IPS-NIHi7 (cell line): ENCODE results near the gene USP49.
A peak's percentile ranks its signal among the peaks of the same experiment; 100 is the strongest.
"Not testable (repeated sequence)": the region's sequence is repeated elsewhere in the genome, so short reads cannot be mapped to it uniquely, and the experiment has no call there.

Experiments
- DNase-seq: peaks from one replicate; pipeline ENCODE4 v3.0.0; 2012; ENCODE audit warnings: mixed read lengths; ENCODE audit errors: extremely low spot score

Gene USP49

GRCh38 chr6:41813469-41813868, 81.7 kb downstream of the USP49 start:
- DNase-seq: no peak

GRCh38 chr6:41811946-41812345, 83.2 kb downstream of the USP49 start:
- DNase-seq: not testable (repeated sequence)

DNA sequence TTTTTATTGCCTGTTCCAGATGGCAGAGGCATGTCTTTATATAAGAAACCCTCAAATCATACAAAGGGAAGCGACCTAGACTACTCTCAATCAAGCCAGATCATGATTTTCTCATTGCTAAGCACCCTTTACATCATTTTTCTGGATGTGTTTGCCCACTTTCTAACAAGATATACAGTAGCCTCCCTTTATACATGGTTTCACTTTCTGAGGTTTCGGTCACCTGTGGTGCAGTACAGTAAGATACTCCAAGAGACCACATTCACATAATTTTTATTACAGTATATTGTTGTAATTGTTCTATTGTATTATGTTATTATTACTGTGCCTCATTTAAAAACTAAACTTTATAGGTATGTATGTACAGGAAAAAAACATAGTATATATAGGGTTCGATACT, 84.1 kb downstream of the USP49 start:
- no peak for DNase-seq

- no peak for DNase-seq
Observed at GRCh38 chr6:41805830-41806774, 89.1 kb downstream of the USP49 start.

DNA sequence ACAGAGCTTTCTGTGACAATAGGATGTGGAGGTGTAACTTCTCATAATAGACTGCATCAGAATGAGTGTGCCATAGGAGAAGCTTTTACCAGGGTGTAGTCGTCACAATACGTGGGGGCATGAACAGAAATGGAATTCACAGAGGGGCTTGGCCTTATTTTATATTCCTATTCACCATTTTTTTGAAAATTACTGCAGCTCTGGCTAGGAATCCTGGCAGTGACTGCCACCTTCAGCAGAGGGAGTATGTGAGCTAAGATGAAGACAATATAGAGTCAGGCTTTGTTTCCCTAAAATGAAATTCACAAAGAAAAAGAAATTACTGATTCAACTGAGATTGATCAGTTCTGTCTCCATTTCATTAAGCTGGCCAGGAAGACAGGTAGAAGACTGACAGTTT, 93.8 kb downstream of the USP49 start:
- no peak for DNase-seq

GRCh38 chr6:41799559-41799911, 95.6 kb downstream of the USP49 start:
- no peak for DNase-seq

GRCh38 chr6:41798901-41799558, 96.1 kb downstream of the USP49 start:
- DNase-seq: no peak

DNA sequence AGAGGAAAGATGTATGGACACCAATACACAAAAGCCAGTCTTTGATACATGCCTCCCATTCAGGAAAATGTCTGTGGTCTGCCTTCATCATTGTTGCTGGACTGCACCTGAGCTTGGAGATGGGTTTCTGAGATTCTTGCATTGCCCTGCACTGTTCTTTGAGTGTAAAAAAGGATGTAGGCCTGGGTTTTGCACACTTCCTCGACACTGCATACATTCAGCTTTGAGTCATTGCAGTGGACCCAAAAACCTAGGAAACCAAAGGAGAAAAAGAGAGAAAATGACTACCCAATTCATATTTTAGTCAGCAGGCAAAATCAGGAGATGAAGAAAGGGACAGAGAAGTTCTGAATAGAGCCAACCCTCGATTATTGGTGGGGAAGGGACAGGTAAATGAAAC, 98.7 kb downstream of the USP49 start:
- DNase-seq: no peak

GRCh38 chr6:41791984-41792383, 103.2 kb downstream of the USP49 start:
- no peak for DNase-seq

GRCh38 chr6:41791305-41791704, 103.9 kb downstream of the USP49 start:
- DNase-seq: no peak

DNA sequence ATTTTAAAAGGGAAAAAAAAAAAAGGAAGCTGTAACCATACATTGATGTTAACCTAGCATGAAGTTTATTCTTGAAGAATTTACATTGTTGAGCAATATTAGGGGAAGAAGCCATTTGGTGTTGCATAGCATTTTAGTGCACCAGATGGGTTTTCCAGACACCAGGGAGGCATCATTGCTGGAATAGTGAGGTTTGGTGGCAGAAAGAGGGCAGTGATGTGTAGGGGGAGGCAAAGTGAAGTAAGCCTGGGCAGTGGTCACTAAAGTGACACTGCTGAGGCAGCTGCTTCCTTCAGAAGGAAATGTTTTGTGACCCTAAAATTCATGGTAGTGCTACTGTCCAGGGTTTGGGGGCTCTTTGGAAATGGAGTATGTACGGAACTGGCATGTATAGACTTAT, 105.1 kb downstream of the USP49 start:
- DNase-seq: no peak

- no peak for DNase-seq
Observed at GRCh38 chr6:41789390-41789724, 105.8 kb downstream of the USP49 start.

DNA sequence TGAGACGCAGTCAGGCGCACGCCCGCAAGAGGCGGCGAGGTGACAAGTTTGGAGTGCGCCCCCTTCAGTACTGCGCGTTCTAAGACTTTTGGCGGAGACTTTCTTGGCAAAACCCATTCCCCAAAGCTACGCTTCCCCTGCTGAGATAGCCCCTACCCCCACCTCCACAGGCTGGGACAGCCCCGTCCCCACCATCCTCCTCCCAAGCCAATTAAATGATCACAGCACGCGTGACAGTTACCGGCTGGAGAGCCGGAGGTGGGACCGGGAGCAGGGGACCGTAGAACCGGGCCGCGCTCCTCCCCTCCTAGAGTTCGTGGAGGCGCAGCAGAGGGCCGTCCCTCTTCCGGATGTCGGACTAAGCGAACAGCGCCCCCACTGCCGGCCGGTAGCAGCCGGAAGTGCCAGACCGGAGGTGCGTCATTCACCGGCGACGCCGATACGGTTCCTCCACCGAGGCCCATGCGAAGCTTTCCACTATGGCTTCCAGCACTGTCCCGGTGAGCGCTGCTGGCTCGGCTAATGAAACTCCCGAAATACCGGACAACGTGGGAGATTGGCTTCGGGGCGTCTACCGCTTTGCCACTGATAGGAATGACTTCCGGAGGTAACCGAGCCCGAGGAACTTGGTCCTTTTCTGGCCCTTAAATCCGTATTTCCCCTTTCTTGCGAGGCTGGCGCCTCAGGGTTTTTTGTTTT, 107.8 kb downstream of the USP49 start, which contains the start of gene TOMM6:
Gene TOMM6 (plus strand): TSS at position 476 of the 699 bp plus-strand sequence. CDS start 4 bp downstream, at position 480.
- peak; percentile 89 for DNase-seq

DNA sequence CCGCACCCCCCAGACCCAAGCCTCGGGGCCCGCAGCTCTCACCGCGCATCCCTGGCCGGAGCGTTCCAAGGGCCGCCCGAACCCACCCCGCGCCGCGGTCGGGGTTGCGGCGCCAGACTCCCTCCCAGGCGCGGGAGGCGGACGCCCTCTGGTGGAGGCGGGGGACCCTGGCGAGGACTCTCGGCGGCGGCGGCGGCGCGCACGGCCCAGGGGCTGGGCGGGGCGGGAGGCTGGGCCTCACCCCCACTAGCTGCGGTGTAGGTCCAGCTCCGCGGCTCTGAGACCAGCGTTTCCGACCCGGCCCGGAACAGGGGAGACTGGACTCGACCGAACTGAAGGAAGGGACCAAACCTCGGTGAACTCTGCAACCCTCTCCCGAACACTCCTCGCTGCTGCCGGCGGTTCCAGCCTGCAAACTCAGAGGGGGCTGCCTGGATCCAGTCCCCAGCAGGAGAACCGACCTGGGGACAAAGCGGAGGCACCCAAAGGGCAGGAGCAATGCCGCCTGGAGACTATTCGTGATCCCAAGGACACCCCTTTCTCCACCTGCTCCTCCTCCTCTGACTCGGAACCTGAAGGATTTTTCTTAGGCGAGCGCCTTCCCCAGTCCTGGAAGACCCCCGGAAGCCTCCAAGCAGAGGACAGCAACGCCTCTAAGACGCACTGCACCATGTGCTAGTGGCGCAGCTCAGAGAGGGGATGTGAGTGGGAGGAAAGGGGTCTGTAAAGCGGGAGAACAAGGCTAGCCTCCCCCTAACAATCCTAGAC, 108.5 kb downstream of the USP49 start:
- DNase-seq: peak; percentile 87

DNA sequence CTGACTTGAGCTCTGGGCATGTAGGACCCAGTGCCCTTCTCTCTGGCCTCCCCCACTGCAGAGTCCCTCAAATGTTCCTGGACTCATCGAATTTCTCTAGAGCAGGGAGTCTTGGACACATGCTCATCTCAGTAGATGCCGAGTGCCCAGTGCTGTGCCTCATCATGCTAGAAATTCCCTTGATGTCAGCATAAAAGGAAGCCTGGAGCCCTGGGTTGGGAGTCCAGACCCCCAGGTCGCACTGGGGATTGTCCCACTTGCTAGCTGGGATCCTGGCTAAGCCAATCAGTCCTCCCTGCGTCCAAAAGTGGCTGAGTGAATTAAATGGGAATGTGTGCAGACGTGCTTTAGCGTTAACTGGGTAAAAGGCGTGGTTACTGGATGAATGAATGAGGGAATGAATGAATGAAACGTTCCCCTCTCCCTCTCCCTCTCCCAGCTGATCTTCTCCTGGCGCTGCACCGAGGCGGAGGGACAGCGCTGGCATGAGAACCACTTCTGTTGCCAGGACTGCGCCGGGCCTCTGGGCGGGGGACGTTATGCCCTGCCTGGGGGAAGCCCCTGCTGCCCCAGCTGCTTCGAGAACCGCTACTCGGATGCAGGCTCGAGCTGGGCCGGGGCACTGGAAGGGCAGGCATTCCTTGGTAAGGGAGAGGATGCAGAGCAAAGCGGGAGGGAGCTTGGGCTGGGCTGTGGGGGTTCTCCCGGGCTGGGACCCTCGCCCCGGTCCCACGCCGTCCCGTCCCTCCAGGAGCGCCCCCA, 109.3 kb downstream of the USP49 start:
- no peak for DNase-seq

GRCh38 chr6:41785254-41785653, 109.9 kb downstream of the USP49 start:
- DNase-seq: no peak

GRCh38 chr6:41784581-41785171, 110.5 kb downstream of the USP49 start:
- DNase-seq: no peak

- no peak for DNase-seq
Observed at GRCh38 chr6:41783106-41783780, 111.9 kb downstream of the USP49 start.

DNA sequence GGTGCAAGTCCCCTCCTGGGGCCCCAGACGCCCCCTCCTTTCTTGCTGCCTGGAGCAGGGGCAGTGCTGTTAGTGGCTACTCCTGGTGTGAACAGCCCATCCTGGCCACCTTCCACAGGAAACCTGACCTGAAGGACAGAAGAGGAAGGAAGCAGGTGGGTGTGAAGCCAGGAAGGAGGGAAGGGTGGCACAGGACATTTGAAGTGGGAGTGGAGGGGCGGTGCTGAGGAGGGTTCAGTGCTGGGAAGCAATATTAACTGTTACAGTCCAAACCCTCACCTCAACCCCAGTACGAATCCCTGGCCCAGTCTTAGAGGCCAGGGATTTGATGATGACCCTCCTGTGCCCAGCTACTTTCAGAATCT, 113.8 kb downstream of the USP49 start:
- no peak for DNase-seq
